Hair follicular keratinocyte (primary cell): ENCODE data around the gene LIPT2. TPM values are rescaled to one million over a fixed set of nuclear protein-coding genes. Genes with fewer than 3 reads are reported as not detected.

Experiments used
- total RNA-seq: library from RNA; depleted of rRNA; stranded (reverse); fragments of >200 nt; gene quantifications from 2 replicates; pipeline ENCODE4 v1.2.3, GENCODE V29; 2015

Gene LIPT2
- 2.4 and 4.6 TPM in 2 replicates for total RNA-seq

GRCh38 chr11:74492974-74493790 lies at the start of gene LIPT2:
Gene LIPT2 (minus strand): TSS chr11:74493724. CDS start chr11:74493703, 21 bp downstream.

GRCh38 chr11:74466916-74467885 lies 26.3 kb downstream of the LIPT2 start, which contains the start of gene KCNE3:
Gene KCNE3 (minus strand): TSS chr11:74467549. CDS start chr11:74457563, 9,986 bp downstream.

Other genes with a start within 250 kb of the LIPT2 start
- gene P4HA3, start 182.1 kb downstream of the LIPT2 start, total RNA-seq: 1.1 and 3.7 TPM in 2 replicates
- gene PGM2L1, start 95.3 kb downstream of the LIPT2 start, total RNA-seq: 1.6 and 1.7 TPM in 2 replicates
- not detected in 2 replicates for gene KCNE3, start 26.2 kb downstream of the LIPT2 start, total RNA-seq
- gene POLD3, start 98.9 kb upstream of the LIPT2 start, total RNA-seq: 8.4 and 15.1 TPM in 2 replicates
- gene CHRDL2, start 237.7 kb upstream of the LIPT2 start, total RNA-seq: not detected in 2 replicates